Endothelial cell of umbilical vein (primary cell): ENCODE results near the gene MDN1. TPM values are rescaled to one million over a fixed set of nuclear protein-coding genes. Genes with fewer than 3 reads are reported as not detected.

Source experiments
- BruUV-seq: library from RNA; stranded (reverse); fragments of 400-500 nt; replicated peaks from 2 replicates; lab custom pipeline; 2021; lab: Mats Ljungman, UMichigan
- CTCF ChIA-PET: fragments of 300-600, 350-600 bp; sonication (Branson Sonifier 250); formaldehyde crosslinking; loops from one replicate; lab custom pipeline; 2021; ENCODE audit warnings: antibody characterized with exemption, inconsistent platforms; lab: Charles Lee
- POLR2A ChIA-PET: fragments of 300-600, 350-600 bp; sonication (Branson Sonifier 250); formaldehyde crosslinking; loops from one replicate; lab custom pipeline; 2021; ENCODE audit warnings: antibody characterized with exemption, inconsistent platforms; lab: Charles Lee
- DNase-seq: peaks from one replicate; pipeline ENCODE4 v3.0.0-alpha.2; 2011; ENCODE audit warnings: low read depth, low spot score
- FAIRE-seq: peaks from 2 replicates; lab custom pipeline; 2011; peaks lifted over from hg19 to GRCh38; lab: Jason Lieb, UNC
- H2AFZ ChIP-seq: 2 replicates; pipeline ENCODE4 v1.6.0; 2012; ENCODE audit warnings: low read depth, low read length, control low read depth, inconsistent platforms
- H3K27ac ChIP-seq: 2 replicates; pipeline ENCODE4 v1.5.1; 2011; ENCODE audit warnings: low read depth, mild to moderate bottlenecking, control low read depth, low read length, moderate library complexity; ENCODE audit not compliant: insufficient read depth
- H3K27me3 ChIP-seq, 2 experiments: 2 replicates each; pipeline versions ENCODE4 v1.6.0 to v1.6.1; 2011; ENCODE audit warnings: low read length in 2 of 2, mixed read lengths in 1 of 2; ENCODE audit not compliant: control insufficient read depth in 2 of 2, insufficient read depth in 2 of 2
- H3K36me3 ChIP-seq, 2 experiments: 2 replicates in 1 of 2; 3 replicates in 1 of 2; pipeline ENCODE4 v1.5.1; 2011; ENCODE audit warnings: low read length in 2 of 2, mild to moderate bottlenecking in 1 of 2, moderate library complexity in 1 of 2; ENCODE audit not compliant: control insufficient read depth in 2 of 2, insufficient read depth in 2 of 2; ENCODE audit errors: extremely low read depth in 1 of 2
- H3K4me1 ChIP-seq: 3 replicates; pipeline ENCODE4 v1.5.1; 2011; ENCODE audit warnings: mild to moderate bottlenecking, low read length; ENCODE audit not compliant: control insufficient read depth, insufficient read depth; ENCODE audit errors: extremely low read depth
- H3K4me2 ChIP-seq: 2 replicates; pipeline ENCODE4 v1.6.1; 2011; ENCODE audit warnings: low read length, control low read depth, mixed read lengths; ENCODE audit not compliant: insufficient read depth
- H3K4me3 ChIP-seq, 3 experiments: fragments of 200-600 bp in 1 of 3; sonication (generic), shearing (Covaris generic) in 1 of 3; replicated peaks in 1 of 3; 2 replicates each; pipeline ENCODE4 v1.5.1; 2011 to 2016; ENCODE audit warnings: control low read depth in 3 of 3, low read length in 3 of 3, mild to moderate bottlenecking in 2 of 3, inconsistent platforms in 1 of 3, low read depth in 1 of 3, moderate library complexity in 1 of 3; ENCODE audit not compliant: insufficient read depth in 1 of 3
- H3K79me2 ChIP-seq: 2 replicates; pipeline ENCODE4 v1.6.0; 2012; ENCODE audit warnings: low read length, inconsistent platforms; ENCODE audit not compliant: control insufficient read depth, insufficient read depth
- H3K9ac ChIP-seq: replicated peaks from 2 replicates; pipeline ENCODE3; 2011; ENCODE audit warnings: low read length, control low read depth; ENCODE audit not compliant: insufficient read depth; ENCODE audit errors: extremely low read depth
- H3K9me1 ChIP-seq: replicated peaks from 3 replicates; pipeline ENCODE4 v1.6.0; 2011; ENCODE audit warnings: mild to moderate bottlenecking, low read length; ENCODE audit not compliant: control insufficient read depth, insufficient read depth; ENCODE audit errors: extremely low read depth
- H3K9me3 ChIP-seq: replicated peaks from 2 replicates; pipeline ENCODE4 v1.5.1; 2012; ENCODE audit warnings: low read length, inconsistent platforms; ENCODE audit not compliant: control insufficient read depth, insufficient read depth
- H4K20me1 ChIP-seq: replicated peaks from 2 replicates; pipeline ENCODE3; 2011; ENCODE audit warnings: mild to moderate bottlenecking, low read length; ENCODE audit not compliant: control insufficient read depth, insufficient read depth; ENCODE audit errors: extremely low read depth
- CTCF ChIP-seq, 2 donors: IDR thresholded peaks; 1 replicate in 1 of 2; 2 replicates in 1 of 2; pipeline ENCODE4 v1.5.1; 2011; ENCODE audit warnings: low read length in 2 of 2, mild to moderate bottlenecking in 2 of 2, moderate library complexity in 2 of 2, control low read depth in 1 of 2, inconsistent platforms in 1 of 2, low read depth in 1 of 2; ENCODE audit not compliant: insufficient read depth in 1 of 2; ENCODE audit errors: extremely low read depth in 1 of 2
- EZH2 ChIP-seq: IDR thresholded peaks from 2 replicates; pipeline ENCODE4 v1.6.1; 2012; ENCODE audit warnings: borderline replicate concordance, low read depth, mild to moderate bottlenecking, moderate library complexity, low read length, inconsistent platforms; ENCODE audit not compliant: severe bottlenecking
- FOS ChIP-seq: IDR thresholded peaks from 2 replicates; pipeline ENCODE4 v1.6.1; 2011; ENCODE audit warnings: mild to moderate bottlenecking, low read length, moderate library complexity, borderline replicate concordance; ENCODE audit not compliant: insufficient read depth
- GATA2 ChIP-seq: IDR thresholded peaks from 2 replicates; pipeline ENCODE4 v1.7.0; 2011; ENCODE audit warnings: low read depth, mild to moderate bottlenecking, moderate library complexity, mixed read lengths, low read length; ENCODE audit not compliant: insufficient read length, insufficient read depth
- JUN ChIP-seq: IDR thresholded peaks from 2 replicates; pipeline ENCODE4 v1.6.1; 2011; ENCODE audit warnings: borderline replicate concordance, low read depth; ENCODE audit not compliant: insufficient read length, insufficient read depth
- MAX ChIP-seq: IDR thresholded peaks from 2 replicates; pipeline ENCODE4 v1.6.1; 2011; ENCODE audit not compliant: insufficient read depth, insufficient read length
- MYC ChIP-seq: IDR thresholded peaks from one replicate; pipeline ENCODE4 v1.6.1; 2011; ENCODE audit warnings: mild to moderate bottlenecking, low read depth, low read length
- POLR2A ChIP-seq: IDR thresholded peaks from 2 replicates; pipeline ENCODE4 v1.6.1; 2012; ENCODE audit warnings: low read depth, mild to moderate bottlenecking, control low read depth, low read length
- POLR2AphosphoS5 ChIP-seq: IDR thresholded peaks from 2 replicates; pipeline ENCODE4 v1.6.1; 2012; ENCODE audit warnings: low read depth, mild to moderate bottlenecking, control low read depth, low read length, moderate library complexity; ENCODE audit not compliant: insufficient read depth
- dilution Hi-C: fragments of 300-500 bp; cut with MboI; formaldehyde crosslinking; loops from one replicate; pipeline ENCODE4 v1.15.0; 2019; ENCODE audit warnings: low sequenced_read_pairs; ENCODE audit not compliant: extremely low pct_ligation_motif_present
- intact Hi-C: fragments of 100-400 bp; cut with micrococcal nuclease; formaldehyde crosslinking; loops from one replicate; pipeline ENCODE4 v1.10.0; 2022
- polyA plus RNA-seq, 4 experiments: library from polyadenylated mRNA; depleted of rRNA in 3 of 4; stranded (reverse) in 3 of 4; unstranded in 1 of 4; fragments of >200 nt; gene quantifications; 2 replicates each; pipeline versions ENCODE4 v1.2.1 to v1.2.3, GENCODE V29; 2011 to 2012; ENCODE audit warnings: missing spikeins in 1 of 4
- total RNA-seq: library from RNA; stranded (reverse); gene quantifications from 2 replicates; pipeline ENCODE4 v1.2.3, GENCODE V29; 2021

Gene MDN1
- total and polyA plus RNA-seq, 2 donors (not counting 3 experiments of a cell fraction or from before 2014, with no cell fraction given) = 9.2 to 39.6 TPM

GRCh38 chr6:89862698-89863097 is 43.1 kb upstream of the MDN1 start:
- no TSS peak for BruUV-seq
- no peak overlapping the region for H3K27ac ChIP-seq
- CTCF ChIA-PET = no interaction called here

GRCh38 chr6:89862273-89862672 is 42.7 kb upstream of the MDN1 start:
- TF ChIP-seq POLR2A = no peak
- TF ChIP-seq POLR2AphosphoS5 = no peak
- TF ChIP-seq EZH2 = no peak
- TF ChIP-seq MAX = no peak
- no peak for TF ChIP-seq FOS
- TF ChIP-seq GATA2 = no peak
- no peak for TF ChIP-seq JUN
- no peak for TF ChIP-seq MYC
- no peak for TF ChIP-seq CTCF (IDR thresholded peaks at IDR 0.05; ENCODE audit: extremely low read depth in 1 of 2, insufficient read depth in 1 of 2, low read depth in 1 of 2, low read length in 2 of 2)
- H3K4me2 ChIP-seq = no peak overlapping the region
- ChIA-PET POLR2A (no interaction called here), CTCF (no interaction called here)
- no peak overlapping the region for H3K27ac ChIP-seq
- DNase-seq = no peak
- H3K9me1 ChIP-seq = no peaks in the 10 kb centered on the region
- peaks cover 17 to 28% of the 10 kb centered on the region in 2 experiments for H3K36me3 ChIP-seq
- H3K9me3 ChIP-seq = no peaks in the 10 kb centered on the region
- TSS peak; percentile 18 for BruUV-seq
- H3K4me3 ChIP-seq = no peak overlapping the region
- H3K27me3 ChIP-seq = no peaks in the 10 kb centered on the region
- H3K79me2 ChIP-seq = no peaks in the 10 kb centered on the region
- no peak for FAIRE-seq
- no peak overlapping the region for H2AFZ ChIP-seq
- no peaks in the 10 kb centered on the region for H3K4me1 ChIP-seq
- peaks cover 2% of the 10 kb centered on the region for H4K20me1 ChIP-seq
- intact Hi-C loops = no loop called here
- no peak overlapping the region for H3K9ac ChIP-seq
- dilution Hi-C loops = no loop called here

More at GRCh38 chr6:89862698-89863097, 43.1 kb upstream of the MDN1 start:
- Histone ChIP-seq H3K36me3 (peaks cover 15 to 32% of the 10 kb centered on the region in 2 experiments), H3K4me1 (no peaks in the 10 kb centered on the region), H3K9me3 (no peaks in the 10 kb centered on the region), H3K4me2 (no peak overlapping the region), H3K4me3 (no peak overlapping the region), H3K9me1 (no peaks in the 10 kb centered on the region), H4K20me1 (peaks cover 2% of the 10 kb centered on the region), H2AFZ (no peak overlapping the region), H3K9ac (no peak overlapping the region), H3K27me3 (no peaks in the 10 kb centered on the region), H3K79me2 (no peaks in the 10 kb centered on the region)
- TF ChIP-seq POLR2AphosphoS5 = no peak
- DNase-seq (no peak), FAIRE-seq (no peak)
- POLR2A ChIA-PET = no interaction called here
- dilution Hi-C loops = no loop called here
- intact Hi-C loops = no loop called here
